Measurements from ENCODE around the gene PTPN1. TPM values are rescaled to one million over a fixed set of nuclear protein-coding genes. Genes with fewer than 3 reads are reported as not detected.

Gene PTPN1
- total RNA-seq, 1 experiment from 2014 or later, result 63.0 TPM

GRCh38 chr20:50521221-50522052 is 11.3 kb downstream of the PTPN1 start:
- no peak for DNase-seq (ENCODE audit: unreplicated experiment)
- peaks cover 11% of the 10 kb centered on the region for H3K36me3 Mint-ChIP-seq (ENCODE audit: insufficient read depth, unreplicated experiment)
- POLR2A ChIA-PET, result interaction anchor here (0.5 to 19.9 kb wide), 9 partner anchors 10 to 224 kb away, joined by 3 to 480 read pairs (median 8); partner anchors contain the start of gene PTPN1
- no TSS peak for BruUV-seq (replicated peaks)
- H3K27me3 Mint-ChIP-seq (ENCODE audit: insufficient read depth, unreplicated experiment), result no peaks in the 10 kb centered on the region
- no peaks in the 10 kb centered on the region for H3K9me3 Mint-ChIP-seq (ENCODE audit: unreplicated experiment)
- no peak for TF ChIP-seq CTCF (IDR thresholded peaks at IDR 0.05; ENCODE audit: unreplicated experiment)
- H3K4me3 Mint-ChIP-seq (ENCODE audit: unreplicated experiment), result no peak overlapping the region
- H3K4me1 Mint-ChIP-seq (ENCODE audit: insufficient read depth, unreplicated experiment), result peaks cover 38% of the 10 kb centered on the region
- intact Hi-C loops (cut with micrococcal nuclease), result no loop called here
- no peak overlapping the region for H3K27ac Mint-ChIP-seq (ENCODE audit: low read depth, unreplicated experiment)
- CTCF ChIA-PET, result interaction anchor here (0.6 to 1.0 kb wide), 4 partner anchors 54 to 223 kb away, joined by 3 to 4 read pairs (median 3); no protein-coding TSS in a partner anchor

- intact Hi-C loops (cut with micrococcal nuclease), result no loop called here
- H3K27me3 Mint-ChIP-seq (ENCODE audit: insufficient read depth, unreplicated experiment), result no peaks in the 10 kb centered on the region
- H3K36me3 Mint-ChIP-seq (ENCODE audit: insufficient read depth, unreplicated experiment), result peaks cover 11% of the 10 kb centered on the region
- POLR2A ChIA-PET, result interaction anchor here (0.7 to 19.9 kb wide), 6 partner anchors 10 to 223 kb away, joined by 3 to 480 read pairs (median 19); partner anchors contain the start of gene PTPN1
- H3K27ac Mint-ChIP-seq (ENCODE audit: low read depth, unreplicated experiment), result no peak overlapping the region
- no peak for DNase-seq (ENCODE audit: unreplicated experiment)
- H3K4me3 Mint-ChIP-seq (ENCODE audit: unreplicated experiment), result no peak overlapping the region
- CTCF ChIA-PET, result interaction anchor here (0.6 kb wide), 2 partner anchors 54 to 57 kb away, joined by 3 to 4 read pairs; no protein-coding TSS in a partner anchor
- no TSS peak for BruUV-seq (replicated peaks)
- no peaks in the 10 kb centered on the region for H3K9me3 Mint-ChIP-seq (ENCODE audit: unreplicated experiment)
- no peak for TF ChIP-seq CTCF (IDR thresholded peaks at IDR 0.05; ENCODE audit: unreplicated experiment)
- H3K4me1 Mint-ChIP-seq (ENCODE audit: insufficient read depth, unreplicated experiment), result peaks cover 38% of the 10 kb centered on the region
Observed at GRCh38 chr20:50522053-50522674, 12.0 kb downstream of the PTPN1 start.

- ChIA-PET POLR2A (interaction anchor here (1.1 to 19.9 kb wide), 9 partner anchors 8 to 64 kb away, joined by 3 to 480 read pairs (median 9); partner anchors contain the start of gene PTPN1), CTCF (interaction anchor here (0.8 to 1.8 kb wide), 3 partner anchors 11 to 221 kb away, joined by 3 to 7 read pairs (median 4); no protein-coding TSS in a partner anchor)
- Mint-ChIP-seq H3K4me1 (ENCODE audit: insufficient read depth, unreplicated experiment) (peaks cover 28% of the 10 kb centered on the region), H3K27ac (ENCODE audit: low read depth, unreplicated experiment) (no peak overlapping the region), H3K36me3 (ENCODE audit: insufficient read depth, unreplicated experiment) (peaks cover 6% of the 10 kb centered on the region), H3K4me3 (ENCODE audit: unreplicated experiment) (no peak overlapping the region), H3K27me3 (ENCODE audit: insufficient read depth, unreplicated experiment) (no peaks in the 10 kb centered on the region), H3K9me3 (ENCODE audit: unreplicated experiment) (no peaks in the 10 kb centered on the region)
- TF ChIP-seq CTCF (IDR thresholded peaks at IDR 0.05; ENCODE audit: unreplicated experiment), result no peak
- BruUV-seq (replicated peaks), result no TSS peak
- intact Hi-C loops (cut with micrococcal nuclease), result no loop called here
- DNase-seq (ENCODE audit: unreplicated experiment), result no peak
Observed at GRCh38 chr20:50523552-50524167, 13.5 kb downstream of the PTPN1 start.

Data from MCF 10A (cell line).